ENCODE data around the gene SIL1.
A peak's percentile ranks its signal among the peaks of the same experiment; 100 is the strongest.
"Not testable (repeated sequence)": the region's sequence is repeated elsewhere in the genome, so short reads cannot be mapped to it uniquely, and the experiment has no call there.

The SIL1 gene

GRCh38 chr5:139068494-139069151, 129.5 kb downstream of the SIL1 start:
- no peak for DNase-seq (ENCODE audit: low read depth)

DNA sequence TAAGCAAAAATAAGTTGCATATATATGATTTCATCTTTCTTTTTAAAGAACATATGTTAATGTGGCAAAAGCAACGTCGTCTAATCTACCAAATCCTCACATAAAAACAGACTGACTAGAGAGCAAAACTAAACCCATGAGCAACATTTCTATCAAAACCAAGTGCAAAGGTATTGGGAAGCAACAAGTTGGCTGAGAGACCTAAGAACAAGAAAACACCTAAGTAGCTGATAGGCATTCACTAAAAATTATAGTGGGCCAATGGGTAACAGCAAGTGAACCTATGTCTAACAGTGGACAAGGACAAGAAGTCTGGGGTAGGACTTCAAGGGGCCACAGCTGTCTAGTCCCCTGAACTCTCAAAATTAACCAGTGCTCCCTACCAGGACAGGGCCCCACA, 130.1 kb downstream of the SIL1 start:
- no peak for DNase-seq (ENCODE audit: low read depth)

DNA sequence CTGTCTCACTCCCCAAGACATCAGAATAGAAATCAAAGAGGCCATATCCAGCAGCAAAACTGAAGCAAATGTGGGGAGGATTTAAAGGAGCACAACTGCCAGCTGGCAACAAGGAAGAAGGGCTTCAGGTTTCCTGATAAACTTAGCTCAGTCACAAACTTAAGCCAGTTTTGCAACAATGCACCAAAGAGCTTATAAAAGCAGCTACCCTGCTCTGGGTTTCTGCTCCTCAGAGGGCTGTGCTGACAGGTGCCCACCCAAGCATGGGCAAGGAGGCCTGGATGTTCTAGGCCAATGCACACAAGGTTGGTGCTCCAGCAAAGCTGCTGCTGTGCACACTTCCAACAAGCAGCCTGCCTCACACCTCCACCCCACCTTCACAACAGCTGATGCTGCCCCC, 132.9 kb downstream of the SIL1 start:
- DNase-seq (ENCODE audit: low read depth): no peak

- no peak for DNase-seq (ENCODE audit: low read depth)
Measured at GRCh38 chr5:139064613-139065012, 133.6 kb downstream of the SIL1 start.

GRCh38 chr5:139063664-139064054, 134.5 kb downstream of the SIL1 start:
- no peak for DNase-seq (ENCODE audit: low read depth)

DNA sequence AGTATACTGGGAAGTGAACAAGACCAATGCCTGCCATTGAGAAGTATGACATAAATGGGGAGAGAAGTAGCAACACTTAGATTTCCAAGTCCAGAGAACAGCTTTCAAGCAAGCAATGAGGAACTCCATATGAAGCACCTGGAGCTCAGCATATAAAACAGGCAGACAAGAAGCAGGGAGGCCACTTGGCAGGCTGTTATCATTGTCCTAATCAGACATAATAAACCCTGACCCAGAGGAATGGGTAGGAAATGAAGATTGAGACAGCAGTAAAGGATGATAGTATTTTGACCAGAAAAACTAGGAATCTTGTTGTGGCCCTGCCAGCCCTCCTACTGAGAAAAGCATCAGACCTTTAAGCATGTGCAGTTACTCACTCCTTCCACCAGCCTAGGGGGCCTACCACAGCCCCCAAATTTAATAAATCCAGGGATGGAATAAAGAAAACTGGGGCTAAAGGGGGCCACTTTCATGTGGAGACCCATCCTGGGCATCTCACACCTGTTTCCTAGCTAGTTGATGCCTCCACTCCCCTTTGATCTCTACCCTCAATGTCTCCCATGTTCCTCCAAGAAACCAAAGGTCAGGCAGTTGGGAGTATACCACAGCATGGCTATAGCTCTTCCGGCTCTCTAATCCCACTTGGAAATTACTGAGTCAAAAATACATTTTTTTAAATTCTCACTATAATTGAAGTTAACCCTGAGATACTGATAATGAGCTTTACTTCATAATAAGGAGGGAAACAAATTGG, 135.1 kb downstream of the SIL1 start:
- no peak for DNase-seq (ENCODE audit: low read depth)

GRCh38 chr5:139061856-139062255, 136.3 kb downstream of the SIL1 start:
- DNase-seq (ENCODE audit: low read depth): no peak

DNA sequence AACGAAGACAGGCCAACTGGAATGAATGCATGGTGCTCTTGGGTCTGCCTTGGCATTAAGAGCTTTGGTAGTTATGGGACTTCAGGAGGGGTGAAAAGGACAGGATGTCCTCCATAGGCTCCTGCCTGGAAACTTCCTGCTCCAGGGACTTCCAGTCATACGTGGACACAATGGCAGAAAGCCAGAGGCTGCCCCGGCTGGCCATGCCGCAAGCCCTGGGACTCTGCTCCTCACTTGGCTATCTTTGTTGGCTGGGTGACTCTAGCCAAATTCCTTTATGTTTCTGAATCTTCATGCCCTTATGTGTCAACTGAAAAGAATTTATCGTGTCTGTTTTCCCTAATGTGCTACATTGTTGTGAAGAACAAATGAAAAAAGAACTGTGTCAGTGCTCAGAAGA, 136.9 kb downstream of the SIL1 start:
- DNase-seq (ENCODE audit: low read depth): peak; percentile 43

- DNase-seq (ENCODE audit: low read depth): no peak
Measured at GRCh38 chr5:139058121-139058520, 140.0 kb downstream of the SIL1 start.

DNA sequence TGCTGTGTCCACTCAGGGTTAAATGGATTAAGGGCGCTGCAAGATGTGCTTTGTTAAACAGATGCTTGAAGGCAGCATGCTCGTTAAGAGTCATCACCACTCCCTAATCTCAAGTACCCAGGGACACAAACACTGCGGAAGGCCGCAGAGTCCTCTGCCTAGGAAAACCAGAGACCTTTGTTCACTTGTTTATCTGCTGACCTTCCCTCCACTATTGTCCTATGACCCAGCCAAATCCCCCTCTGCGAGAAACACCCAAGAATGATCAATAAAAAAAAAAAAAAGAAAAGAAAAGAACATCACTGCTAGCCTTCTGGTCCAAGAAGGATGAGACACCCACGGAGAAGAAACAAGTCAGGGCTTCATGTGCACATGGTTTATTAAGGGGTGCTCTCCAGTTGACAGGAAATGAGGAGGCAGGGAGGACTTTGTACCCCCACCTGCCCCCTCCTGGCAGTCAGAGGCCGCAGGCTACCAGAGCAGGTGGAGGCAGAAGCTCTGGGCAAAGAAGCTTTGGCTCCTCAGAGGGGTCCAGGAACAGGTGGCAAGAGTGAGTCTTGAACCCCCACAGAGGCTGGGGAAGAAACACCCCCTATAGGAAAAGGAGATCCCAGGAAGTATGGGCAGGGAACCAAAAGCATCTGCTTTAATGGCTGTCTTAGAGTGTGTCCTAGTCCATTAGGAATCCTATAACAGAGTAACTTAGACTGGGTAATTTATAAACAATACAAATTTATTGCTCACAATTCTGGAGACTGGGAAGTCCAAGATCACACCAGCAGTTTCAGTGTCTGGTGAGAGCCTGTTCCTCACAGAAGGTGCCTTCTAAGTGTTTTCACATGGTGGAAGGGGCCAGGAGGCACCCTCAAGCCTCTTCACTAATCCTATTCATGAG, 140.9 kb downstream of the SIL1 start:
- DNase-seq (ENCODE audit: low read depth): not testable (repeated sequence)

DNA sequence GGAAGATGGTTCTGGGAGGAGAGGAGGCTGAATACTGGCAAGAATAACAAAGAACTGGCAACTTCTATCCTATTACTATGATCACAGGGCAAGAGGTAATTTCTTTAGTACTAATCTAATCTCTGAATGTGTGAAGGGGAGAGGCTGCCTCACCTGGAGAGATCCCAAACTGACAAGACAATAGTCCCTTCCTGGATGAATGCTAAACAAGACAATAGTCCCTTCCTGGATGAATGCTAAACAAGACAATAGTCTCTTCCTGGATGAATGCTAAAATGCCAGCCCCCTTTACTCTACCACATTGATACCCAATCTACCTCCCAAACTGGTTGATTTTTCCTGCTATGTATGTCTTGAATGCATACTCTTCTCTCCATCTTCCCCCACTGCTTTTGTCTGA, 145.2 kb downstream of the SIL1 start:
- no peak for DNase-seq (ENCODE audit: low read depth)

- no peak for DNase-seq (ENCODE audit: low read depth)
Measured at GRCh38 chr5:139051392-139051791, 146.8 kb downstream of the SIL1 start.

DNA sequence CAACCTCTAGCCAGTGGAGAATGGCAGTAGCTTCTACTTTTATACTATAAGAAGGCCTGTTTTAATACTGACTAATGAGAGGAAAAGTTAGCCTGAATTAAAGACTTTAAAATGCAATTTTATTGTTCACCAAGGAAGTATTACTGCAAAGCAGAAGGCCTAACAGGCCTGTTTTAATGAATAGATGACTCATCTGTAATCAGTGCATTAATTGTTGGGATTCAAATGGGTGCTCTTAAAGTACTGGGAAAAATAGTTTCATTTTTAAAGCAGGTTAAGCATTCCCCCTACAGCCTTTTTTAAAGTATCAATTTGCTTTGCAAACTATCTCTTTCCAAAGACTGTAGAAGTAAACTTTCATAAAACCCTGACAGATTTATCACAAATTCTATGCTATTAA, 147.7 kb downstream of the SIL1 start:
- DNase-seq (ENCODE audit: low read depth): no peak

- DNase-seq (ENCODE audit: low read depth): no peak
Measured at GRCh38 chr5:139049780-139050179, 148.4 kb downstream of the SIL1 start.

GRCh38 chr5:139046551-139046950, 151.6 kb downstream of the SIL1 start:
- DNase-seq (ENCODE audit: low read depth): no peak

- no peak for DNase-seq (ENCODE audit: low read depth)
Measured at GRCh38 chr5:139043157-139043905, 154.8 kb downstream of the SIL1 start.

GRCh38 chr5:139040081-139040480, 158.1 kb downstream of the SIL1 start:
- no peak for DNase-seq (ENCODE audit: low read depth)

GRCh38 chr5:139038613-139039305, 159.4 kb downstream of the SIL1 start:
- no peak for DNase-seq (ENCODE audit: low read depth)

DNA sequence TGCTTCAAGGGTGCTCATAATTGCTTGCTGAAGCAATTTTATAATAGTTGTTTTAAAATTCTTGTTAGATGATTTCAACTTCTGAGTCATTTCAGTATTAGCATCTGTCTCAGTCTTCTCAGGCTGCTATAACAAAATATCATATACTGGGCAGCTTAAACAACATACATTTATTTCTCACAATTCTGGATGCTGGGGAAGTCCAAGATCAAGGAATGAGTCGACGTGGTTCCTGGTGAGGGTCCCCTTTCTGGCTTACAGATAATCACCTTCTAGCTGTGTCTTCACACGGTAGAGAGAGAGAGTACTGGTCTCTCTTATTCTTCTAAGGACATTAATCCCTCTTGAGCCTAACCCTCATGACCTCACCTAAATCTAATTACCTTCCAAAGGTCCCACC, 160.4 kb downstream of the SIL1 start:
- DNase-seq (ENCODE audit: low read depth): no peak

- not testable (repeated sequence) for DNase-seq (ENCODE audit: low read depth)
Measured at GRCh38 chr5:139036332-139036731, 161.8 kb downstream of the SIL1 start.

- no peak for DNase-seq (ENCODE audit: low read depth)
Measured at GRCh38 chr5:139027150-139027549, 171.0 kb downstream of the SIL1 start.
